WTC11 (cell line): ENCODE results near the gene CHST11. TPM values are rescaled to one million over a fixed set of nuclear protein-coding genes. Genes with fewer than 3 reads are reported as not detected.
A peak's percentile ranks its signal among the peaks of the same experiment; 100 is the strongest.

Experiments used
- ATAC-seq: fragments of 200-7000 bp; cut with Tn5 transposase; 2 replicates; pipeline ENCODE4 v1.10.0; 2021; ENCODE audit warnings: mild to moderate bottlenecking, moderate library complexity
- CTCF ChIA-PET: fragments of 300-600 bp; sonication (Branson Sonifier 250); formaldehyde crosslinking; loops from one replicate; lab custom pipeline; 2021; ENCODE audit warnings: antibody characterized with exemption; lab: Charles Lee
- POLR2A ChIA-PET: fragments of 350-600 bp; sonication (Branson Sonifier 250); formaldehyde crosslinking; loops from one replicate; lab custom pipeline; 2021; ENCODE audit warnings: antibody characterized with exemption; lab: Charles Lee
- DNase-seq: peaks from one replicate; pipeline ENCODE4 v3.0.0; 2021; ENCODE audit warnings: low spot score
- H3K27ac Mint-ChIP-seq: 2 replicates; pipeline ENCODE4 v1.8.0; 2021; ENCODE audit warnings: mixed read lengths
- H3K27me3 Mint-ChIP-seq: 2 replicates; pipeline ENCODE4 v1.8.0; 2021; ENCODE audit warnings: low read depth, mild to moderate bottlenecking, moderate library complexity, mixed read lengths
- H3K36me3 Mint-ChIP-seq: 2 replicates; pipeline ENCODE4 v1.8.0; 2021; ENCODE audit warnings: mixed read lengths
- H3K4me1 Mint-ChIP-seq: 2 replicates; pipeline ENCODE4 v1.8.0; 2022; ENCODE audit warnings: mixed read lengths
- H3K4me3 Mint-ChIP-seq: 2 replicates; pipeline ENCODE4 v1.8.0; 2021; ENCODE audit warnings: mild to moderate bottlenecking, moderate library complexity, mixed read lengths
- H3K9me3 Mint-ChIP-seq: 2 replicates; pipeline ENCODE4 v1.8.0; 2021; ENCODE audit warnings: mixed read lengths
- AR ChIP-seq: fragments of 250-450 bp; sonication (Bioruptor Pico); IDR thresholded peaks from 2 replicates; pipeline ENCODE4 v1.9.0; 2021; ENCODE audit warnings: mild to moderate bottlenecking
- CREB1 ChIP-seq: sonication (generic); formaldehyde crosslinking; IDR thresholded peaks from 2 replicates; pipeline ENCODE4 v1.8.0; 2023; ENCODE audit warnings: mild to moderate bottlenecking, missing genetic modification reagents
- CTCF ChIP-seq: fragments of 200-600 bp; IDR thresholded peaks from 2 replicates; pipeline ENCODE4 v1.8.0; 2022; ENCODE audit warnings: antibody characterized with exemption
- ERG ChIP-seq: fragments of 250-450 bp; sonication (Bioruptor Pico); IDR thresholded peaks from 2 replicates; pipeline ENCODE4 v1.8.0; 2021; ENCODE audit warnings: mild to moderate bottlenecking
- ESRRA ChIP-seq: sonication (generic); formaldehyde crosslinking; IDR thresholded peaks from 2 replicates; pipeline ENCODE4 v1.8.1; 2022; ENCODE audit warnings: mild to moderate bottlenecking, missing genetic modification reagents, borderline replicate concordance
- ETV6 ChIP-seq: sonication (generic); formaldehyde crosslinking; IDR thresholded peaks from 2 replicates; pipeline ENCODE4 v1.8.1; 2022; ENCODE audit warnings: mild to moderate bottlenecking, missing genetic modification reagents
- FOXJ3 ChIP-seq: sonication (generic); formaldehyde crosslinking; IDR thresholded peaks from 2 replicates; pipeline ENCODE4 v1.9.0; 2021; ENCODE audit warnings: missing genetic modification reagents, mild to moderate bottlenecking, borderline replicate concordance
- FOXP1 ChIP-seq: sonication (generic); formaldehyde crosslinking; IDR thresholded peaks from 2 replicates; pipeline ENCODE4 v1.8.0; 2022; ENCODE audit warnings: missing genetic modification reagents, mild to moderate bottlenecking, moderate library complexity, borderline replicate concordance
- GABPB1 ChIP-seq: sonication (generic); formaldehyde crosslinking; IDR thresholded peaks from 2 replicates; pipeline ENCODE4 v1.8.1; 2023; ENCODE audit warnings: mild to moderate bottlenecking, missing genetic modification reagents
- HMGA2 ChIP-seq: fragments of 250-450 bp; sonication (Bioruptor Pico); IDR thresholded peaks from 2 replicates; pipeline ENCODE4 v1.4.0; 2021; ENCODE audit warnings: mild to moderate bottlenecking, moderate library complexity
- JAZF1 ChIP-seq: fragments of 250-450 bp; sonication (Bioruptor Pico); IDR thresholded peaks from 2 replicates; pipeline ENCODE4 v1.9.0; 2021; ENCODE audit warnings: moderate library complexity, mild to moderate bottlenecking, inconsistent platforms
- JUN ChIP-seq: sonication (generic); formaldehyde crosslinking; IDR thresholded peaks from 2 replicates; pipeline ENCODE4 v1.8.0; 2023; ENCODE audit warnings: mild to moderate bottlenecking, missing genetic modification reagents
- MAX ChIP-seq: sonication (generic); formaldehyde crosslinking; IDR thresholded peaks from 2 replicates; pipeline ENCODE4 v1.8.0; 2022; ENCODE audit warnings: mild to moderate bottlenecking, missing genetic modification reagents
- MYBL2 ChIP-seq: sonication (generic); formaldehyde crosslinking; IDR thresholded peaks from 2 replicates; pipeline ENCODE4 v1.8.1; 2023; ENCODE audit warnings: mild to moderate bottlenecking, moderate library complexity, missing genetic modification reagents
- NR1H2 ChIP-seq: sonication (generic); formaldehyde crosslinking; IDR thresholded peaks from 2 replicates; pipeline ENCODE4 v1.9.0; 2021; ENCODE audit warnings: mild to moderate bottlenecking, moderate library complexity, missing genetic modification reagents
- NR2C2 ChIP-seq: sonication (generic); formaldehyde crosslinking; IDR thresholded peaks from 2 replicates; pipeline ENCODE4 v1.8.0; 2022; ENCODE audit warnings: mild to moderate bottlenecking, missing genetic modification reagents
- RELA ChIP-seq: sonication (generic); formaldehyde crosslinking; IDR thresholded peaks from 2 replicates; pipeline ENCODE4 v1.8.1; 2022; ENCODE audit warnings: missing genetic modification reagents, mild to moderate bottlenecking, borderline replicate concordance
- STAT6 ChIP-seq: sonication (generic); formaldehyde crosslinking; conservative IDR thresholded peaks from 2 replicates; pipeline ENCODE4 v1.8.1; 2023; ENCODE audit warnings: mild to moderate bottlenecking, low read depth, missing genetic modification reagents, moderate library complexity
- TEAD1 ChIP-seq: sonication (generic); formaldehyde crosslinking; IDR thresholded peaks from 2 replicates; pipeline ENCODE4 v1.8.0; 2022; ENCODE audit warnings: mild to moderate bottlenecking, missing genetic modification reagents
- ZNF121 ChIP-seq: sonication (generic); formaldehyde crosslinking; IDR thresholded peaks from 2 replicates; pipeline ENCODE4 v1.8.0; 2023; ENCODE audit warnings: missing genetic modification reagents
- ZNF219 ChIP-seq: sonication (generic); formaldehyde crosslinking; IDR thresholded peaks from 2 replicates; pipeline ENCODE4 v1.8.0; 2023; ENCODE audit warnings: missing genetic modification reagents, mild to moderate bottlenecking, borderline replicate concordance
- ZNF317 ChIP-seq: sonication (generic); formaldehyde crosslinking; IDR thresholded peaks from 2 replicates; pipeline ENCODE4 v1.8.1; 2023; ENCODE audit warnings: low read depth, mild to moderate bottlenecking, moderate library complexity, missing genetic modification reagents, borderline replicate concordance
- ZNF425 ChIP-seq: fragments of 250-450 bp; sonication (Bioruptor Pico); conservative IDR thresholded peaks from 2 replicates; pipeline ENCODE4 v1.9.0; 2021; ENCODE audit warnings: mild to moderate bottlenecking
- total RNA-seq: library from RNA; stranded (reverse); gene quantifications from 3 replicates; pipeline ENCODE4 v1.2.3, GENCODE V29; 2021

The CHST11 gene
- total RNA-seq, 1 experiment from 2014 or later = 24.2 TPM

- H3K4me3 Mint-ChIP-seq = no peak overlapping the region
- no peaks in the 10 kb centered on the region for H3K27me3 Mint-ChIP-seq
- no peak for ATAC-seq
- ChIA-PET CTCF (no interaction called here), POLR2A (no interaction called here)
- TF ChIP-seq FOXP1 (CRISPR knock-in tag) (no peak), ZNF317 (CRISPR knock-in tag) (no peak), TEAD1 (CRISPR knock-in tag) (no peak), HMGA2 (CRISPR knock-in tag) (no peak), MYBL2 (CRISPR knock-in tag) (no peak), CREB1 (CRISPR knock-in tag) (no peak), AR (CRISPR knock-in tag) (no peak), JUN (no peak), GABPB1 (CRISPR knock-in tag) (no peak), STAT6 (CRISPR knock-in tag) (no peak), ZNF219 (no peak), RELA (CRISPR knock-in tag) (no peak), ZNF121 (CRISPR knock-in tag) (no peak), ETV6 (CRISPR knock-in tag) (no peak), NR1H2 (no peak), ZNF425 (no peak), ESRRA (CRISPR knock-in tag) (no peak), NR2C2 (CRISPR knock-in tag) (no peak)
- no peaks in the 10 kb centered on the region for H3K9me3 Mint-ChIP-seq
- H3K4me1 Mint-ChIP-seq = peaks cover 30% of the 10 kb centered on the region
- H3K27ac Mint-ChIP-seq = peak overlapping the region; percentile 86
- H3K36me3 Mint-ChIP-seq = peaks cover under 1% of the 10 kb centered on the region; the same call in 1 of the 2 replicates
- no peak for DNase-seq
Measured at GRCh38 chr12:104486363-104486750, 29.6 kb downstream of the CHST11 start.

- no peak for DNase-seq
- Mint-ChIP-seq H3K27me3 (no peaks in the 10 kb centered on the region), H3K4me3 (no peak overlapping the region), H3K4me1 (peaks cover 30% of the 10 kb centered on the region), H3K27ac (0 out of 2 replicates have a peak overlapping the region, but pooled peaks have one; percentile 12), H3K9me3 (no peaks in the 10 kb centered on the region), H3K36me3 (no peaks in the 10 kb centered on the region)
- ChIA-PET CTCF (interaction anchor here (1.0 to 1.4 kb wide), 2 partner anchors 13 to 105 kb away, joined by 5 to 6 read pairs; no protein-coding TSS in a partner anchor), POLR2A (interaction anchor here (0.9 kb wide), 1 partner anchor 117 kb away, joined by 4 read pairs; no protein-coding TSS in a partner anchor)
- no peak for ATAC-seq
- TF ChIP-seq CTCF = no peak
- TF ChIP-seq ERG (CRISPR knock-in tag) = no peak
- no peak for TF ChIP-seq MAX (CRISPR knock-in tag)
- no peak for TF ChIP-seq JAZF1
- no peak for TF ChIP-seq FOXJ3
Measured at GRCh38 chr12:104486943-104487819, 30.4 kb downstream of the CHST11 start.
